Kidney capillary endothelial cell (primary cell): ENCODE results near the gene ADAMTS2.

Source experiments
- DNase-seq: peaks from one replicate; pipeline ENCODE4 v3.0.0-alpha.2; 2018; ENCODE audit warnings: low spot score

ADAMTS2 gene

DNA sequence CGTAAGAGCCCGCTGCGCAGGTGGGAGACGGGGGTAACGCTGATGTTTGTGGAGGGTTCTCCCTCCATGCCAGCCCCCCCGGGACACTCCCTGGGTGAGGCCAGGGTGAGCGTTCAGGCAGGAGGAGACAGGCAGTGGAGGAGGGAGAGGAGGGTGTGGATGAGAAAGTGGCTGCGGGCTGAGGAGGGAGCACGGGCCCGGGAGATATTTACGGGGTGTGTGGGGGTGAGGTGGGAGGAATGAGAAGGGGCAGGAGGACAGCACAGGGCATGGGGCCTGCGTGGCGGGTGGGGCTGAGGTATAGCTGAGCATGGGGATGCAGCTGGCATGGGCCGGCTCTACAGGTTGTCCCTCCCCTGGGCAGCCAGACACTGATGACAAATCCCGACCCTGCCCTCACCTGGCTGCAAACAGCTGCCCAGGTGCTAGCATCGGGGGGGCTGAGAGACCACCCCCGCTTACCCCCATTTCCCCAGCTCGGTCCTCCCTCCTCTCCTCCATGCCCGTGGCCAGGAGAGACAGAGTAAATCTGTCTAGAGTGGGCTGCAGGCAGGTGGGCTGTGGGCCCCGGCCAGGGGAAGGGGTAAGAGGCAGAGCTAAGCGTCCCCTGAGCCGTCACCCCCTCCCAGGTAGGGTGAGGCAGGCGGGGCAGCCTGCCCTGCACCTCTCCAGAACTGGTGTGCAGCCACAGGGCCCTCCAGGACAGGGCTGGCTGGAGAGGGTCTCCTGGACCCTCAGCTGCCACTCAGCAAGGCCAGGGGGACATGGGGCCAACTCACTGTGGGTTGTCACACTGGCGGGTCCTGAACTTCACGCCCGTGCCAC, 205.9 kb downstream of the ADAMTS2 start:
- DNase-seq: no peak

DNA sequence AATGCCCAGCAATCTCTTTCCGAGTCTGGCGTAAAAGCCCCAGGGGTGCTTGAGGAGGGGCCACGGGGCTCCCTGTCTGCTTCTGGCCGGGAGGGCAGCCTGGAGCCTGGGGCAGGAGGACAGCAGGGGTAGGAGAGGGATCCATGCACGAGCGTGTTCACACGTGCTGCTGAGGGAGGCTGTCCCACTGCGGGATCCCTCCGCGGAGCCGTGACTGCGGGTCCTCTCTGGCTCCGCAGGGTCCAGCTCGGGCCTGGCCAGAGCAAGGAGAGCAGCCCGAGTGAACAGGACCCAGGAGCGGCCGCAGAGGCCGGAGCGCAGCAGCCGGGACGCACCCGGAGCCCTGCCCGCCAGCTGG, 206.7 kb downstream of the ADAMTS2 start:
- DNase-seq: no peak

DNA sequence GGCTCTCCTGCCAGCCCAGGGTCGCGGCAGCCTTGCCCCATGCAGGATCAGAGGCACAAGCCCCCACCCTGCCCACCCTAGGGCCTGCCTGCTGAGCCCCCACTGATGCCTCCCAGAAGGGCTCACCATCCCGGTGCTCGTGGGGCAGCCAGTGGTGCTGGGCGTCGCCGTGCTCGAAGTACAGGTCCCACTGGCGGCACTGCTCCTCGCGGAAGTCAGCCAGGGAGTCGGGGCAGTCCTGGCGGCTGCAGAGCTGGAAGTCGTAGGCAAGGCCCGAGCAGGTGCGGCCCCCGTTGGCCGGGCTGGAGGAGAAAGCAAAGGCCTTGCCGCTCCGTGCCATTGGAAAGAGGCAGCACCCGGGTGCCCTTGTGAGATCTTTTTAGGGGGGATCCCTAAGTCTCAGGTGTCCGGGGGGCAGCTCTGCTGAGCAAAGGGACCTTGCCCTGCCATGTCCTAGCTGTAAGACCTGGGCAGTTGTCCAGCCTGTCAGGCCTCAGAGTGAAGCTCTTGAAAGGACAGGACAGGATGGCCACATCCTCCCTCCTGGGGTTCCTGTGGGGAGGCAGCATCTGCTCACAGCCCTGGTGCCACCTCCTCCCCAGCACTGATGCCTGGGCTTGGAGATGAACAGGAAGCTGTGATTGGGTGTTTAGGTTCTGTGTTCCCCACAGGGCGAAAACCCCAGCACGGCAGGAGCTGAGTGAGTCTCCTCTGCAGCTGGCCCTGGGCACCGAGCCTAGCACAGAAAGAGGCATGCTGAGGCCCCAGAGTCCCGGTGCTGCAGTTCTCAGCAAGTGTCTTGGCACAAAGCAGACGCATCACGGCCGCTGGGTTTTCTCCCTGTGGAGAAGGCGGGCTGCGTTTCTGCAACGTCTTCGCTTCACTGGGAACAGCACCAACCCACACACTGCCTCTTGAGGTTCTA, 207.4 kb downstream of the ADAMTS2 start:
- DNase-seq: no peak

DNA sequence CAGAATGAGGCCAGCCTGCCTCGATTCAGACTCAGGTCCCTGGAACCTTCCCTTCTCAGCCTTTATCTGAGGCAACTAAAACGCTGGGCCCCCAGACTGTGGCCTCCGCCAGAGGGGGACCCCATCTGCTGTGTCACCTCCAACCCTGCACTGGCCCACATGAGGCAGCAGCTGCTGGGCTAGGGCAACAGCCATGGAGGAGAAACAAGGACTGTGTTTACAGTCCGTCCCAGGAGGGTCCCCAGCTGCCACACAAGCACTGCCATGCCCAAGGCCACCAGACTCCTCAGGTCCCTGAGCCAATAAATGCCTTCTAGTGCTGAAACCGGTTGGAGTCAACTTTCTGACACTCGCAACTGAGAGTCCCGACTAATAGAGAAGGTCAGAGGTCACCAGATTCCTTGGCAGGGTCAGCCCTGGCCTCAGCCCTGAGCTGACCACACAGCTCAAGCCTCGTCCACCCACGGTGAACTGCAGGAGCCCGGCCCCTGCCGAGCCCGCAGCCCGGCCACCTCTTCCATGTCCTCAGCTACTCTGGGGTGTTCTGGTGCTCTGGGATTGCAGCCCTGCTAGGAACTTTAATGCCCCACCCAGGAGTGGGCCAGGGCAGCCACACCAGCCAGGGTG, 208.1 kb downstream of the ADAMTS2 start:
- DNase-seq: no peak

DNA sequence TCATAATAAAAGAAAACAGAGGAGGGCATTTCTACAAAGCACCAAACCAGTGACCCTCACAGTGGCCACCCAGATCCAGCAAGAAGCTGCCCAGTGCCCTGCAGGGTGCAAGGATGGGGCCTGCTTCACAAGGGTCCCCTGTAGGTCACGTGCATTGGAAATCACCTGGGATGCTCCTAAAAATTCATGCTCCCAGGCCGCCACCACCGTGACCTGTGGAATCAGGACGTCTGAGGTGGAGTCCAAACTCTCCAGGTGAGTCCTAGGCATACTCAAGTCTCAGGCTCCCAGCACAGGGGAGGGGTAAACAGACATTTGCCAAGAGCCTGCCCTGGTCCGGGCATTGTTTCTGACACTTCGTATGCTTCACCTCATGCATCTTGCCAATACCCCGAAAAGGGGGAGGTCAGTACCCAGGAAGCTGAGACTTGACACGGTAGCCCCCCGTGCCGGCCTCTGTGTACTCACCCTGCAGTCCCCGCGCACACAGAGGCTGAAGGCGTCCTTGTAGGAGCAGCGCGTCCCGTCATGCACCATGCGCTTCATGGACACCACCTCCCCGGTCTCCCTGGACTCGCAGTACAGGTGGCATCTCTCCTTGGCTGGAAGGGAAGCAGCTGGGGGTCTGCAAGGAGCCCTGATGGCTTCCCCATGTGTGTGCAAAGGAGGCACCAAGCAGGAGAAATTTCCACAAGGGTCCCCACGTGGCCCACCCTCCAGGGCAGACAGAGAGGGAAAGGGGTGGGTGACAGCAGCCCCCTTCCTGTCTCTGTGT, 209.6 kb downstream of the ADAMTS2 start:
- no peak for DNase-seq

DNA sequence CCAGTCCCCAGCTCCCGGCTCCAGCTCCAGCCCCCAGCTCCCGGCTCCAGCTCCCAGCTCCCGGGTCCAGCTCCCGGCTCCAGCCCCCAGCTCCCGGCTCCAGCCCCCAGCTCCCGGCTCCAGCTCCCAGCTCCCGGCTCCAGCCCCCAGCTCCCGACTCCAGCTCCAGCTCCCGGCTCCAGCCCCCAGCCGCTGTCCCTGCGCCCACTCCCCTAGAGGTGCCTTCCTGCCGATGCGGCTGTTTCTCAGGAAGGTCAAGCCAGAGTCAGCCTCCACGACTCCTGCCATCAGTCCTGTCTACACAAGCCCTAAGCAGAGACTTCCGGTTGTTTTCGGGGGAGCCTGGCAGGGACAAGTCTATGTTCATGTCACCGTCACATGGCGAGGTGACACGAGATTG, 210.3 kb downstream of the ADAMTS2 start:
- DNase-seq: no peak

DNA sequence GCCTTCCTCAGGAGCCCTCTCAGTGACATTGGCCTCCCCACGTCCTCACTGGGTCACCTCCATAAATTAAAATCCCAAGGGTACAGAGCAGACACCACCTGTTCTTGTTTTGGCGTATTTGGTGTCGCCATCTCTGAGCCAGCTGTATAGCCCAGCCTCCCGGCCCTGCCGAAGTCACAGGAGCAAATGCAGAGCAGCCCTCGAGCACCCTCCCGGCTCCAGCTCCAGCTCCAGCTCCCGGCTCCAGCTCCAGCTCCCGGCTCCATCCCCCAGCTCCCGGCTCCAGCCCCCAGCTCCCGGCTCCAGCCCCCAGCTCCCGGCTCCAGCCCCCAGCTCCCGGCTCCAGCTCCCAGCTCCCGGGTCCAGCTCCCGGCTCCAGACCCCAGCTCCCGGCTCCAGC, 210.8 kb downstream of the ADAMTS2 start:
- DNase-seq: no peak

DNA sequence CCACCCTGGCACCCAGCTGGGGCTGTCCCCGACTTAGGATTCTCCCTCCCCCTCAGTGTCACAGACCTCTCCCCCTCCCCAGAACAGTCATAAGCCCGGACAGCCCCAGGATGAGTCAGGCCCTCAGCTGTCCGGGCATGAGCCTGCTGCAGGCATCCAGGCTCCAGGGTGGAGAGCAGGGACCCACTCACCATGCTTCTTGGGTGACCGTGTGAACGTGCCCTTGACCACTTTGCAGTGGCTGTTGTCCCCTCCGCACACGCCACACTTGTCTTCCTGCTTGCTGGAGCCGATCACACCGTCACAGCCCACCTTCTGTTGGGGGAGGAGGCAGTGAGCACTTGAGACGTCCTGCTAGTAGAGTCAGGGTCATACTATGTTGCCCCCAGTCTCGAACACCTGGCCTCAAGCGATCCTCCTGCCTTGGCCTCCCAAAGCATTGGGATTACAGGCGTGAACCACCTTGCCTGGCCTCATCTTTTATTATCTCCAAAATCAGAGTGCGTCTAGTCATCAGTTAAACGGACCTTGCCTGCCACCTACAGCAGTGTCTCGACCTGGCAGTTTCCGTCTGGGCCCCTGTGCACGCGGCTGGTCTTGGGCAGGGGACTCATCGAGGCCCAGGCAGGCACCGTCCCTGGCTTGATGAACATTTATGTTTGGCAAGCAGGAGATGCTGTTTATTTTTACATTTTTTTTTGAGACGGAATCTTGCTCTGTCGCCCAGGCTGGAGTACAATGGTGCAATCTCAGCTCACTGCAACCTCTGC, 212.5 kb downstream of the ADAMTS2 start:
- no peak for DNase-seq

DNA sequence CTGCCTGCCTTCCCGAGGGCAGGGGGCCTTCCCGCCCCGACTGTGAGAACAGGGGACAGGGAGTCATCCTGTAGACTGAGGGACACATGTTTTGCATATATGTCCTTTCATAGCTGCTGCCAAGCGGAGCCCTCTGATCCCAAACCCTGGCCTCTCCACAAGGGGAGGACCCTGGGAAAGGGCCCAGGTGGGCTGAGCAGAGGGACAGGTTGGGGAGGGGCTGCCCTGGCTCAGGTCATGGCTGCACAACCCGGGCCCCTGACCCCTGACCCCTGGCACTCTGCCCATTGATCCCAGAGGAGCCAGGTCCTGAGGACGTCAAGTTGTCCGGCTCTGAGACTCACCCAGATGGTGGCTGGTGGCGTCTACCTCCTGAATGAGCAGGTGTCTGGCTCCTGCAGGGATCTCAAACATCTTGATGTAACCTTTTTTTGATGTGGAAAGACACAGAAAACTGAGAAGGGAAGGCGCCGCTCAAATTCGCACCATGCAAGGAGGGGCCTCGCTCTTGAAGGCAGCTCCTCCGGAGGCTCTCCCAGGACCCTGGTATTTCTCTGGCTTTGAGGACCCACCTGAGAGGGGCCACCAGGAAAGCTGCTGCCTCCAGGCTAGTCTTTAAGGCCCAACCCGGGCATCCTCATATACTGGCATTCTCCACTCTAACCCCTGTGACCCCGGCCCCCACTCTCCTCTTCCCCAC, 213.2 kb downstream of the ADAMTS2 start:
- no peak for DNase-seq

DNA sequence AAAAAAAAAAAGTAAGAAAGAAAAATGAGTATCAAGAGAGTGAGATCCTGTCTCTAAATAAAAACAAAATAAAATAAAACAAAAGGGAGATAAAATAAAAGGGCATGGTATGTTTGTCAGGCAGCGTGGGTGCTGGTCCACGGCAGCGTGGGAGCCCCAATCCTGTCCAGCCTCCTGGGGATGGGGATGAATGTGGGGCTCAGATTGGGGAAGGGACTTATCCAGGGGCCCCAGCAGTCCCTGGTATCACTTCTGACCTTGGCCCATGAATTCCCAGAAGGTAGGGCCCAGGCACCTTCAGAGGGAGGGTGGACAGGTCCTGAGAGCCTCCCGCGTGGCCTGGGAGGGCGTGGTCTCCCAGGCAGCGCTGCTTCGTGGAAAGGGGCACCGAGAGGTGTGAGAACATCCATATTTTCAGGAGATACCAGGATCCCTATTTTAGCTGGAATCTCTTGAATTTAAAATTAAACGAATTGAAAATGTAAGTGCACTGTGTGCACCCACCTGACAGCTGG, 213.9 kb downstream of the ADAMTS2 start:
- DNase-seq: no peak

DNA sequence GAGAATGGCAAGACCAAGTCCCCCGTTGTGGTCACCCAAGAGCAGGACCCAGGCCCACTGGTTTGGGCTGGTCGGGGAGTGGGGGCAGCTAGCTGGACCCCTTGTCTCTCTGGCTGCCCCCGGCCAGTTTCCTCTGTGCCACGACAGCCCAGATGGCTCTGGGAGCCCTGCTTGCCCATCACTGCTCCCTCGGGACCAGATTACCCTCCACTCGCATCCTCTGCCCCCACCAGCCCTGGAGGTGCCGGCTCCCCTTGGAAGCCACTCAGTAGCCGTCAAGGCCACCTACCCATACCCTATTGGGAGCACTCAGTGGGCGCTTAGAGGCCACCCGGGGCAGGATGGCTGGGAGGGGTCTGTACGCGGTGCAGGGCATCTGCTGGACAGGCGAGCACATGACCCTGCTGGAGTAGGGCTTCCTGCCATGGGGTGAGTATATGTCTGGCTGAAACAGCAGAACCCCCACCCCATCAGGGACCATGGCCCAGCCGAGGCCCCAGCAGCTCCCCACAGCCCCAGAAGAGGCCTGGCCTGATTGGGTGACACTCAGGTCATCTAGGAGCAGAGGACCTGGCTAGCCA, 215.1 kb downstream of the ADAMTS2 start:
- DNase-seq: no peak

DNA sequence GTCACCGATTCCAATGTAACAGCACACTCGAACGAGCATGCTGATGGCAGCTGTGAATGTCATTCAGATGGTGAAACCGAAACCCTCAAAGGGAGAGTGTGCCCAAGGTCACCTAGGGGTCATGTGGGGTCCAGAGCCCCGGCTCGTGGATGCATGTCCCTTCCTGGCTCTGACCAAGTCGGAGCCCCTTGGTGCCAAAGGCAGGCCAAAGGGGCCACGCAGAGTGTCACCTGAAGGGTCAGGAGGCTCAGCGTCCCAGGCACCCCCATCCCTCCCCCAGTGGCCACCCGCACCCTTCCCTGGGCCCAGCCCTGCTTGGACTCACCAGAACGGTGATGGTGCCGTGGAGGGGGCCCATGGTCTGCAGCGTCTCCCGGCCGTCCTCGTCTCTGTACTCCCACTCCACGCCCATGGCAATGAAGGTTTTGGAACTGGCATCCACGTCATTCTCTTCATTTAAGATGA, 215.6 kb downstream of the ADAMTS2 start:
- DNase-seq: no peak

DNA sequence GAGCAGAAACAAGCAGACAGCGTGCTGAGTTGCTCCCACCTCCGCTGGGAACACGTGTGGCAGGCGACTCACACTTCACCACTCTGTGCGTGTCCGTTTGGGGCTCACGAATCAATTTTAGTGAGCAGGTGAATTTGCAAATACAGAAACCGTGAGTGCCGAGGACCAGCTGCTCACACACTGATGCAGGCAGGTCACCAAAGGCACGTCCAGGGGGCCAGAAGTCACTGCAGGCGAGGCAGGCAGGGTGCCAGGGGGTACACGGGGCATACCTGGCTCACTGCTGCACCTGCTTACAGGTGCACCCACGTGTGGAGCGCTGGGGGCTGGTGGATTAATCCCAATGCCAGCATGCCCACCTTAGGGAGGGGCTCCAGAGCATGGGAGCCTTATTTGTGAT, 216.3 kb downstream of the ADAMTS2 start:
- no peak for DNase-seq

DNA sequence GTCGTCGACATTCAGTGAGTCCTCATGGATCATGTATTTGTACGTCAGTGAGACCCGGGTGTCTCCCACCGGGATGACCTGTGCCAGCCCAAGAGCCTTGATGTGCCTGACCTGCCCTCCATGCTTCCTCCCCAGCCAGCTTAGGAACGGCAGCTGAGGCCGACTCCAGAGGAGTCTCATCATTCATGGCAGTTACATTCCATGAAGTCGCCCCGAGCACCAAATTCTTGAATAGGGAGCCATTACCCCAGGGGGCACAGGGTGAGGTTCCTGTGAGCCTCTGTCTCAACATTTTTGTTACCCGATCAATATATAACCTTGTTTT, 217.3 kb downstream of the ADAMTS2 start:
- no peak for DNase-seq

DNA sequence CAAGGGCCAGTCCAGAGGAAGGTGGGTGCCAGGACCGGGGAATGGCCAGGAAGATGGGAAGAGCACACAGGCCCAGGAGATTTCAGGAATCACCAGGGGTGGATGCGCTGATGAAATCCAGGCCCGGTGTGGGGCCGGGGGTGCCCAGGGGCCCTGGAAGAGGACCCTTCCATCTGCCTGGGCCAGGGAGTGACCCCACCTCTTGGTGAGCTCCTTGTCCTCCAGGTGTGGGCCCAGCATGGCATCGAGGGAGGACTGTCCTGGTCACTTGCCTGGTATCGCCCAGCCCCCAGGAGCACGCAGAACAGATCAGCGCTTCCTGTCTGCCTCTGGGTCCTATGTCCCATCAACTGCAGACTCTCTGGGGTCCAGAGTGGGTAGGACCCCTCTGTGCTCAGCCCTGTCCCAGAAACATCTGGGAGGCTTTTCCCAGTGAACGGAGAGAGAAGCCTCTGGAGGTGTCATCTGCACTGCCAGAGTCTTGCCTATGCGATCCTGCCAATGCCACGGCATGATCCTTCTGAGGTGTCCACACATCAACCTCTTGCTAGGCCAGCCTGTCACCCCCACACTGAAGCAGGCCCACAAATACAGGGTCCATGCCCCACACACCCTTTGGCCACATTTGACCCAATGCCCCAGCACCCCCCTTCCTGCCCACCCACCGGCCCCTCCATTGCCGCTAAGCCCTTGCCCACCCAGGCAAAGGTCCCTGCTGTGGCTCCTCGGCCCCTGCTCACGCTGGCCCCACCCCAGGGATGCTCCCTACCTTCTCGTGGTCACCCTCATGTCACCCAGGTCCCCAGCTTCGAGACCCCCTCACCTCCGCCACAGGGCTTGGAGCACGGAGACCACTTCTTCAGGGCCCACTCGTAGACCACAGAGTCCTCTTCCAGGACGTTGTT, 217.9 kb downstream of the ADAMTS2 start:
- DNase-seq: no peak

DNA sequence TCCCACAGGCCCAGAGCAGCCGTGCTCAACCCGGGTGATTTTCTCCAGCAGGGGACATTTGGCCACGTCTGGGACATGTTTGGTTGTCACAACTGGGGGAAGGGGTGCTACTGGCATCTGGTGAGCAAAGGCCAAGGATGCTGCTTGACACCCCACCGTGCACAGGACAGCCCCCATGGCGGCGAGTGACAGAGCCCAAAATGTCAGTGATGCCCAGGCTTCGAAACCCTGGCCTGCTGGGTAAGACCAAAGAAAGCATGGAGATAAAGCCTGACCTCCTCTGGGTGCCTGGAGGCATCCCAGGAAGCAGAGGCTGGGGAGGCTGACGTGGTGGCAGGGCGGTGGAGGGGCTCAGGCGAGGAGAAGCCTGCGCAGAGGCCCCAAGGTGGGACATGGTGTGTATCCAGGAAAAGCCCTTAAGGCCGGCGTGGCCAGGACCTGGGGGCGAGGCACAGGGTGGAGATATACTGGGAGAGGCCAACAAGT, 218.7 kb downstream of the ADAMTS2 start:
- DNase-seq: no peak

DNA sequence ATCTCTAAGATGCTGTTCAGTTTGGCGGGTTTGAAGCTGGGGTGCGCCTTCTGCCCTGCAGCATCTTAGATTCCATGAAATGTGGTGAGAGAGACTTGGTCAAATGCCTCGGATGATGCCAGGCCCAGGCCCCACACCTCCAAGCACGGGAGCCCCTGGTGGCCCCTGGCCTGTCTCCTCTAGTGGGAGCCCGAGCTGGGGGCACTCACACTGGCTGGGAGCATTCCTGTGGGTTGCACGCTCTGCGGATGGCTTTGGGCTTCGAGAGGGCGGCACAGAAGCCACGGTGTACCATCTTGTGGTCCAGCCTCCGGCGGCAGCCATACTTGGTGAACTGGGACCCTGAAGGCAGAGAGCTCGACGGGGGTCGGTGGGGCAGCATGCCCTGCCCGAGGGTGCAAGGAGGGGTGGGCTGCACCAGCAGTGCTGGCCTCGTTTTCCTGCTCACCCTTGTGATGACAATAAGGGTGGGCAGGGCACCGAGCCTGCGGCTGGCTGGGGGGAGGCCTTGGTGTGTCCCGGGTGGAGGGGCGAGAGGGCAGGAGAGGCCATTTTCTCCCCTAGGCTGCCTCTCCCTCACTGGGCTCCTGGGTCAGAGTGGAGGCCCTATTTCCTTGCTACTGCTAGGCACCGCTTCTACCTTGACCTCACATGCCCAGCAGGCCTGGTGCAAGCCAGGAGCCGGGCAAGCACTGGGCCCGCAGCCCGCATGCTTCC, 219.3 kb downstream of the ADAMTS2 start:
- no peak for DNase-seq
